Activated CD4-positive, alpha-beta T cell treated with anti-CD3 and anti-CD28 coated beads, Interleukin-2, amount 50 U/mL, for 4 hours (primary cell): ENCODE measurements around the gene ZCCHC12.

Source experiments
- DNase-seq, 2 experiments: peaks; one replicate each; pipeline ENCODE4 v3.0.0-alpha.2; 2020

Gene ZCCHC12

DNA sequence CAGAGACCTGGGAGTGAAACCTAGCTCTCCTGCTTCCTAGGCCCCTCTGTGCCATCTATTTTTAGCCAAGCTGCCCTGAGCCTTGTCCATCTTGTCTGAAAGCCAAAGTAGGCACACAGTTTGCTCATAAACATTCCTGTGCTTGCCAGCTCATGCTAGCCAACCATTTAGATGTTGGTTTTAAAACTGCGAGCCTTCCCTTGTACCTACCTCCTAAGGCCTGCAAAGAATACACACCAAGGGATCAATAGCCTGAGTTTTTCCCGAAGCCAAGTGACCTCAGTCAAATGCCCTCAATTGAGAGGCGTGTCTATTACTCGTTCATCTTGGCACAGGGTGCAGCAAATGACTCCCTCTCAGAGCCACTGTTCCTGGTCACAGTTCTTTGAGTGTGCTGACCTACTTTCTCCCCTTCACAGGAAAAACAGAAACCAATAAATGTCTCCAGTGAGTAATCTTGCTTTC, 48.5 kb downstream of the ZCCHC12 start:
- DNase-seq, result no peak
